ENCODE data around the gene PSAT1.

PSAT1 gene

GRCh38 chr9:78365748-78366697 is 69.1 kb downstream of the PSAT1 start:
- DNase-seq (ENCODE audit: low read depth), result no peak

GRCh38 chr9:78366827-78367226 is 69.9 kb downstream of the PSAT1 start:
- no peak for DNase-seq (ENCODE audit: low read depth)

GRCh38 chr9:78368236-78368635 is 71.3 kb downstream of the PSAT1 start:
- no peak for DNase-seq (ENCODE audit: low read depth)

- DNase-seq (ENCODE audit: low read depth), result peak; percentile 37
Measured at GRCh38 chr9:78369639-78370219, 72.8 kb downstream of the PSAT1 start.

GRCh38 chr9:78370991-78371390 is 74.1 kb downstream of the PSAT1 start:
- DNase-seq (ENCODE audit: low read depth), result no peak

GRCh38 chr9:78371981-78372380 is 75.1 kb downstream of the PSAT1 start:
- DNase-seq (ENCODE audit: low read depth), result no peak
